GF-D8 (cell line): ENCODE measurements around the gene CHRNA4.
"Not testable (repeated sequence)": the region's sequence is repeated elsewhere in the genome, so short reads cannot be mapped to it uniquely, and the experiment has no call there.

Source experiments
- DNase-seq: peaks from one replicate; lab custom pipeline; 2025; lab: John Stamatoyannopoulos, UW

The CHRNA4 gene

DNA sequence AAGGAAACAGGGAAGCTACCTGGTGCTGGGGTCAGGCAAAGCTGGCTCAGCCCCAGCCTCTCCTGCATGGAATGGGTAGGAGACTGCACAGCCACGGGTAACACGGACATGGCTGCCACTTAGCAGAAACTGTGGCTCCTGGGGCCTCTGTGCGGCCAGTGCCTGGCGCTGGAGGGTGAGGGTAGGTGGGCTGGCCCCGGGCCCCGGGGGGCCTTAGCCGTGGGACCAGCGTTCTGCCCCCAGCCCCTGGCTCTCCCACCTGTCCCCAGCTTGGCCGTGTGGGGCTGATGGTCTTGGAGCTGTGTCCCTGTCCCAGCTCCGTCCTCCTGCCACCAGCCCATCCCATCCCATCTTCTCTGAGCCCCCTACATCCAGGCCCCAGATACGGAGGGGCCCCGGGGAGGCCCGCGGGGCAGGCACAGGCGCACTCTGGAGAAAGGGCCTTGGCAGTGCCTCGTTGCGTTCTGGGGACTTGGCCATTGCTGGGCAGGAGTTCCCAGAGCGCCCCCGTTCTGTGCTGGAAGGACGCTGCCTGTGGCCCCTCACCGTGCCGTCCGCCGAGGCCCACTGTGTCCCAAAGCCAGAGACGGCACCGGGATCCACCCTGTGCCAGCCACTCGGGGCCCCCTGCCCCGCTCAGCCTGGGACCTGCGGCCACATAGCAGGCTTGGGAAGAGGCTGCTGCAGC is 12.2 kb downstream of the CHRNA4 start:
- DNase-seq = no peak

DNA sequence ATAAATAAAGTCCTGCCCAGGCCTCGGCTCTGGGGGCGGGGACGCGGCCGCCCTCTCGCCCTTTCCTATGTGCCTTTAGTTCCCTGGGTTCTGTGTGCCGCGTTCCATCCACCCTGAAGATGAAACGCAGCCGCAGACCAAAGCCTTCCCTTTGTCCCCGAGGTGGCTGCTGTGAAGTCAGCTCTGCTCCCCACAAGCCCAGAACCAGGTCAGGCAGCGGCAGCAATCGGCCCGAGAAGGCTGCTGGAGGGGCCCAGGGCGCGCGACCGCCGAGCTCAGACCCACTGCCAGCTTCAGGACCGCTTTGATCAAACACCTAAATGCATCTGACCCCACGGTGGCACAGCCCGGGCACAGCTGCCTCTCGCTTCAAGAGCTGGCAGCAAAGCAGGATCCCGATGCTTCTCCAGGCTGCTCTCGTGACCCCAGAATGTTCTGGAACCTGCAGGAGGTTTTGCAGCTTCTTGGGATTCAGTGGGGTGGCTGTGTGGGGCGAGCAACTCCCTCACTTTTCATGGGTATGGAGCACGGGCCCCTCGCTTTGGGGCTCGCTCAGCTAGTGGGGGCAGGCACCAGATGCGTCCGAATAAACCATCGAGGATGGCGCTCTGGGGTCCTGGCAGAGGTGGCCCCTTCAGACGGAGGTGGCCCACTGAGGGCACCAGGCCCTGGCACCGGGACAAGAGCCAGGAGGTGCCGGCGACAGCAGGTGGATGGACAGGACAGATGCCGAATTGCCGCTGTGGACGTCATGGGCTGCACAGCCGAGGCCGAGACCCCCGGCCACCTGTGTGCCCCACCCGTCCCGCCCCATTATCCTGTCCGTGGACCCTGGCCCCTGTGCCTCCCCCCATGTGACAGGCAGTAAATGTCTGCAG is 13.0 kb downstream of the CHRNA4 start:
- DNase-seq = no peak

DNA sequence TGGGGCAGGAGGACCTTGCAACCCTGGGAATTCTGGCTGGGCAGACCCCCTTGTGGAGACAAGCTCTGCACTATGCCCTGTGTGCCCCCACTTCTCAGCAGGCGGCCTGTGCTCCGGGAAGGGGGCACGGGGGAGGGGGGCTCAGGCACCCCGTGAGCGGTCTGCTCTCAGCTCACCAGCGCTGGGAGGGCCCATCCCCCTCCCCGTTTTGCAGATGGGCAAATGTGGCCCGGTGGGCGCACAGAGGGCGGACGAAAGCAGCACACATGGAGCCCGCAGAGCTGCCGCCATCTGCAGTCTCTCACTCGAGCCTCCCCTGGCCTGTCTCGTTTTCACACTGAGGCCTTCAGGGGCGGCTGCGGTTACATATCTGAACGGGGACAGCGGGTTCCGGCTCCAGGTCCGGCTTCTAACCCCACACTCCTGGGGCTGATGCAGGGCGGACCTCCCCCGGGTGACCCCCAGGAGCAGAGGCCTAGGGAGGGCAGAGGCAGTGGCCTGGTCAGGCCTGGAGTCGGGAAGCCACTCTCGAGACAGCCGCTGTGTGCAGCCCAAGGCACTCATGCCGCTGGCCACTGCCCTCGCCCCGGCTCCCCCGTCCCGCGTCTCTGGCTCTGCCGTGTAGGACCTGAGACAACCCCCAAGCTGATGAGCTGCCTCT is 13.9 kb downstream of the CHRNA4 start:
- no peak for DNase-seq

DNA sequence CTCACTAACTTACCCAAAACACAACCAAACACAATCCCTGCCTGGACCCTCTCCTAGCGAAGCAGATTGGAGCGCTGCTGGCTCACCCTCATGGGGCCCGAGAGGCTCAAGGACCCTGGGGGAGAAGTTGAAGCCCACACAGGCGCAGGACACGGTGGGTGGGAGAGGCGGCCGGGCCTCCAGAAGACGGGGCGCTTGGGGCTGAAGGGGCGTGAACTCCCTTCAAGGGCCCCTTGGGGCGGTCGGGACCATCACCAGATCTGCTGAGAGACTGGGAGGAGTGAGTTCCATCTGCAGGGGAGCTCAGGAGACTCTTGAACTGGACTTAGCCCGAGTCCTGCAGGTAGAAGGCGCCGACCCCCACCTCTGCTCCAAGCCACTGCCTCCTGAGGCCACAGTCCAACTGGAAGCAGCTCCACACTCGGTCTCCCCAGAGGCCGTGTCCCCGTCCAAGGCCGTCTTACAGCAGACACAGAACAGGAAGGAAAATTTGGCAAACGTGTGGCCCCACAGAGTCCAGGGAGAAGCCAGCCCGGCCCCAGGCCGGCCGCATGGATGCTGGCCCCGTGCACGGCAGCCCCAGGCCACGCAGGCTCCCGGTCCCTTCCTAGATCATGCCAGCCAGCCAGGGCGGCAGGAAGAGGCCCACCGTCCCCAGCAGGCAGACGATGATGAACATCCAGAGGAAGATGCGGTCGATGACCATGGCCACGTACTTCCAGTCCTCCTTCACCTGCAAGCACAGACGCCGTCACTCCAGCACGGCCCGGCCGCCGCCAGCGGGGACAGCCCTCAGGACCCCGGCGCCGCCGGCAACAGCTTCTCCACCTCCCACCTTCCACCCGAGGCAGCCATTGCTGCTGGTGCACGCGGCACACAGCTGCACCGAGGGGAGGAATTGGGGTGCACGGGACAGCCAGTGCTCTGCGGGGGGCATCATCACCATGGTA is 14.7 kb downstream of the CHRNA4 start:
- DNase-seq = no peak

DNA sequence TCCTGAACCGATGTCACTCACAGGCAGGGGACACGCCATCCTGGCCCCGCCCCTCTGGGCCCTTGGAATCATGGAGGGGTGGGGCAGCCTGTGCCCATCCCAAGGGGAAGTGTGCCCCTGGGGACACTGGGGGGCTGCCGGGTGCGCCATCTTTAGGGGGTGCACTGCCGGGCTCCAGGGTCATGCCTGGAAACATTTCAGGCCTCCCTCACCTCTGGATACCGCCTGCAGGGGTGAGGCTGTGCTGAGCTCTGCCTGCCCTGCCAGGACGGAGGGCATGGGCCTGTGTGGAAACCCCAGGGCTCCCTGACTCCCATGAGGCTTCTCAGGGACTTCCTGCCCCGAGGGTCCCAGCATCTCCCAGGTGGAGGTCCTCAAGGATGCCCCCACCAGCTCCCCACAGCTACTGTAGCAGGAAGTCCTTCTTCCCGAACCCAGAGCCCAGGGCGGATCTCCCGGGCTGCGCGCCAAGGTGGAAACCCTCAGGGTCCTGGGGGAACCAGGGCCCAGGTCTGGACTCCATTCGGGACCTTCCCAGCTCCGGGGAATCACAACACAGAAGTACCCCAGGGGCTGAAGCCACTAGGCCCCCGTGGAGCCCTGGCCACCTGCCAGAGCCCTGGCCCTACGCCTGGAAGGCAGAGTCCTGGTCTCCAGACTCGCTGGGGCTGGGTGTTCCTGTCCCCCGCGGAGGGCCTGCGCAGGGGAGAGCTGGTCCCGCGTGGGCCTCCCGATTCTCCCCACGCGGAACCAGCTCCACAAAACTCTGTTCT is 15.6 kb downstream of the CHRNA4 start:
- no peak for DNase-seq

DNA sequence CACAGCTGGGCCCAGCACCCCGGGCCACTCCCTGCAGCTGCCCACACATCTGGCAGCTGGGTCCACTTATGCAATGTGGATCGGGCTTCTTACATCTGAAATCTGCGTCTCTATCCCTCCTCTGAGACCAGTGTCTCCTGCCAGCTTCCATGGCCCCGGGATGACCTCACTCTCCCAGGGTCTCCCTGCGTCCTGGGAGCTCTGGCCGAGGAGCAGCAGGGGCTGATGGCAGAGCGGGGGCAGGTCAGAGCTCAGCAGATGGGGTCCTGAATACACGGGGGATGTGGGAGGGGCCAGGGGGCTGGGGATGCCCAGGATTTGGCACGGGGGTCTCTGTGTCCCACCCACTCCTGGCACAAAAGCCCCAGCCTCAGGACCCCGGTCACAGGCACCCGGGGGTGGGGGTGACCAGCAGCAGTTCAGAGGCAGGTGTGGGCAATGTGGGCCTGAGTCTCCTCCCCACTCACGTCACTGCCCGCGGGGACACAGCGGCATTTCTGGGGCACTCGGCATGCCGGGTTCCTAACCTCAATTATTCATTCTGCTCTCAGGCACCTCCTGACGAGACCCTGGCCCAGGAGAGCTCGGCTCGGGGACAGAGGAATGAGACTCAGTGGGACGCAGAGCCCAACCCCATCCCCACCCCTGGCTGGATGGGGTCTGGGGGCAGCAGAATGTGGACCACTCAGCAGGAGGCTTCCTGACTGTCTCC is 16.4 kb downstream of the CHRNA4 start:
- DNase-seq = no peak

DNA sequence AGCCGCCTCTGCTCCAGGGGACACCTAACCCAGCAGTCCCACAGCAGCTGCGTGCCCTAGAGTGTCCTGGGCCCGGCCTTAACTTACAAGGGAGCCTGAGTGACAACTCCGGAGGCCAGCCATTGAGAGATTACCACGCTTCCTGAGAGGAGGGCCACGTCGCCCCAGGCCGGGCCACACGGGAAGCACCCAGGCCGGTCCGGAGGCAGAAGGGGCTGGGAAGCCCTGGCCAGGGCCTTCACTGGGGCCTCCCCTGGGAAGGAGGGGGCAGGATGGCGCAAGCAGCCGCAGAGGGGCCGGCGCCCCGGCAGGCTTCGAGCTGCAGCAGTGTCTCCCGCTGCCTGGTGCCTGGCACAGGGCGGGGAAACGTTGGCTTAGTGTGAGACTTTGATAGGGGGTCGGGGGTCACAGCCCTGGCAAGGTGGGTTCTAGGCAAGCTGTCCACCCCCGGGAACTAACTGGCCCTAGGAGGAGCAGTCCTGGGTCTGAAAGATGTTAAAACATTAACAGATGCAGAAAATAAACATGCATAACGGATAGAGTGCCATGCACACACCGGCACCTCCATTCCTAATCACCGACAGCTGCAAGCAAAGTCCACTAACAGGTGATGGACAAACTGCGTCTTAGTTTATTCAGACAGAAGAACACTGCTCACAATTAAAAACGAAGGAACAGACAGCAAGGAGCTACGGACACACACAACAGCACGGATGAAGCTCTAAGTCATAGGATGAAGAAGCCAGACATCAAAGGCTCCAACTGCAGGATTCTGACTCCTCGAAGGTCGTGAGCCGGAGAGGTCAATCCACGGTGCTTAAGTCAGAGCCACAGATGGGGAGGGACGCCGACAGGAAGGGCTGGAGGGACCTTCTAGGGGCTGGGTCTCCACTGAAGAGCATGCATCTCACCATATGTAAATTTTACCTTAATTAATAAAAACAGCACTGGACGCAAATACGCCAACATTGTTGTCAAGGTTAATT is 17.4 kb downstream of the CHRNA4 start:
- no peak for DNase-seq

DNA sequence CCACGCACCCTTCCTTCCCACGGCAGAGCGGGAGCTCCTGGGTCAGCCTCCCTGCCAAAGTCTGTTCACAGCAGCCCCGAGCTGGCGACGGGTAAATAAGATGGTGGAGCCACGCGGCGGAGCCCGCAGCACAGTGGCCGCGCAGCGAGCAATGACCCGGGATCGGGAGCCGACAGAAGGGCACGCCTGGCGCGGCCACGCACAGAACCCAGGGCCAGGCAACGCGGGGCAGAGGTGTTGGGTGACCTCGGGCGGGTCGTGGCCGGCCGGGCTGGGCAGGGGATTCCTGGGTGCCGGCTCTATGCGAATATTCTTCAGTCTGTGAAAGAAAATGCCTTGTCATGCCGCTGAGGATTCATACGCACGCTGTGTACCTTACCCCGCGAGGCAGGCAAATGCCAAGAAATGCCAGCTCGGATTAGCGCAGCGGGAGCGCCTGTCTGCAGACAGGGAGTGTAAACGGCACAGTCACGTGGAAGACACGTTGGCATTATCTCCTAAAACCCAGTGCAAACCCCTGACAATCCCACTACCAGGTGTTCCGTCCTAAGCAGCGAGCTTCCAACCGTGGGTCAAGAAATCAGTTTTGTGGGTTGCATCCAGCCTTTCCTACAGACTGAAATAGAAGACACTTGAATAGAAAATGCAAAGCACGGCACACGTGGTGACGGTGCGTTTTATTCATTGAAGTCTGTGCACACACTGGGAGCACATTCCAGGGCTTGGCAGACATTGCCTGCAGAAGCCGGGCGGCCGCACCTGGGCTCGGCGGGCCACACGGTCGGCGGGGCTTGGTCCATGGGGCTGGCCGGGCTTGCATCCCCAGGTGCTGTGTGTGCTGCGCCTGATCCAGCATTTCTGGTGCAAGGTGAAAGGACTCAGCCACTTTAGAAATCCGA is 18.3 kb downstream of the CHRNA4 start:
- no peak for DNase-seq

DNA sequence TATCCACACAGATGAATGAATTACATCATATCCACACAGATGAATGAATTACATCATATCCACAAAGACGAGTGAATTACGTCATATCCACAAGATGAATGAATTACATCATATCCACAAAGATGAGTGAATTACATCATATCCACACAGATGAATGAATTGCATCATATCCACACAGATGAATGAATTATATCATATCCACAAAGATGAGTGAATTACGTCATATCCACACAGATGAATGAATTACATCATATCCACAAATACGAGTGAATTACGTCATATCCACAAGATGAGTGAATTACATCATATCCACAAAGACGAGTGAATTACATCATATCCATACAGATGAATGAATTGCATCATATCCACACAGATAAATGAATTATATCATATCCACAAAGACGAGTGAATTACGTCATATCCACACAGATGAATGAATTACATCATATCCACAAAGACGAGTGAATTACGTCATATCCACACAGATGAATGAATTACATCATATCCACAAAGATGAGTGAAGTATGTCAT is 20.9 kb downstream of the CHRNA4 start:
- not testable (repeated sequence) for DNase-seq

DNA sequence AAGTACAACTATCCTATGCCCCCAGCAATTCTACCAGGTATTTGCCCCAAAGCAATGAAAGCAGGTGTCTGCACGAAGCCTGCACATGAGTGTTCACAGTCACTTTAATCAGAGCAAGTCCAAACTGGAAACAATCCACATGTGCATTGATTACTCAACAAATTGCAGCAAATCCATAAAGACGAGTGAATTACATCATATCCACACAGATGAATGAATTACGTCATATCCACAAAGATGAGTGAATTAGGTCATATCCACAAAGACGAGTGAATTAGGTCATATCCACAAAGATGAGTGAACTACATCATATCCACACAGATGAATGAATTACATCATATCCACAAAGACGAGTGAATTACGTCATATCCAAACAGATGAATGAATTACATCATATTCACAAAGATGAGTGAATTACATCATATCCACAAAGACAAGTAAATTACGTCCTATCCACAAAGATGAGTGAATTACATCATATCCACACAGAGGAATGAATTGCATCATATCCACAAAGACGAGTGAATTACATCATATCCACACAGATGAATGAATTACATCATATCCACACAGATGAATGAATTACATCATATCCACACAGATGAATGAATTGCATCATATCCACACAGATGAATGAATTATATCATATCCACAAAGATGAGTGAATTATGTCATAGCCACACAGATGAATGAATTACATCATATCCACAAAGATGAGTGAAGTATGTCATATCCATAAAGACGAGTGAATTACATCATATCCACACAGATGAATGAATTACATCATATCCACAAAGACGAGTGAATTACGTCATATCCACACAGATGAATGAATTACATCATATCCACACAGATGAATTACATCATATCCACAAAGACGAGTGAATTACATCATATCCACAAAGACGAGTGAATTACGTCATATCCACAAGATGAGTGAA is 21.7 kb downstream of the CHRNA4 start:
- DNase-seq = not testable (repeated sequence)

DNA sequence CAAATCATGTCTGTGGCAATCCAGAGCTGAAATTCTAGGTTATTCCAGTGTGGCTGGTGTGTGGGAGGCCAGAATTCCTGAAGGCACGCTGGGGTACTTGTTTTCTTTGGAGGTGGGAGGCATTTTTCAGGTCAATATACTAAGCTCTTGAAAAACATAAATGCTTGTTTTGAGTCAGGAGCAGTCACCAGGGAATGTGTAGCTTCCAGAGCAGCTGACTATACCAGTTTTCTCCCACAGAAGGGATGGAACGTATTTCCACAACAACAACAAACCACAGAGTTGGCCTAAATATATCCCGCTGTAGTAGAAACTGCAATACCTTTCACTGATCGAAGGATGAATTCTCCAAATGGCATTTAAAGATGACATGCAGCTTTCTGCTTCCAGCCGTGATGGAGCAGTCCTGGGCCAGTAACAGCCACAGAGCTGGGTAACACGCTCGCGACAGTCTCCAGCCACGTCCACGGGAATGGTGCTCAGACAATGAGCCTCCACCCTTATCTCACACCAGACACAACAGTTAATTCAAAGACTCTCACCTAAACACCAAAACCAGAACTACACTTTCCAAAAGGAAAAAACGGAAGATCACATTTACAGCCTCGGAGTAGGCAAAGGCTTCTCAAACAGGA is 23.2 kb downstream of the CHRNA4 start:
- no peak for DNase-seq

DNA sequence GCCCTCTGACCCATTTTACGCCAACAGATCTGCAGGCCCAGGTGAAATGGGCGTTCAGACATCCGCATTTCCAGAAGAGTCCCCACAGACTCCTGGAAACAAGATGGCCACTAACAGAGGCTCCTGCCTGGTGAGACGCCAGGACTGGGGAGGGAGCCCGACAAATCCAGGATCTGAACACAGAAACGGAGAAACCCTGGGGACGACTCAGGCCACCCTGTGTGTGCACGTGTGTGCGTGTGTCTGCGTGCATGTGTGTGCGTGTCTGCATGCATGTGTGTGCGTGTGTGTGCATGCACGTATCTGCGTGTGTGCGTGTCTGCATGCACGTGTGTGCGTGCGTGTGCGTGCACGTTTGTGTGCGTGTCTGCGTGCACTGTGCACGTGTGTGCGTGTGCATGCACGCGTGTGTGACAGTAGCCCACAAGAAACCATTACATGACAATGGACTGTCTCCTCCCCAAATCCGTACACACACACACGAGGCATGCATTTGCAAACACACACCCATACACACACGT is 24.9 kb downstream of the CHRNA4 start:
- DNase-seq = no peak

DNA sequence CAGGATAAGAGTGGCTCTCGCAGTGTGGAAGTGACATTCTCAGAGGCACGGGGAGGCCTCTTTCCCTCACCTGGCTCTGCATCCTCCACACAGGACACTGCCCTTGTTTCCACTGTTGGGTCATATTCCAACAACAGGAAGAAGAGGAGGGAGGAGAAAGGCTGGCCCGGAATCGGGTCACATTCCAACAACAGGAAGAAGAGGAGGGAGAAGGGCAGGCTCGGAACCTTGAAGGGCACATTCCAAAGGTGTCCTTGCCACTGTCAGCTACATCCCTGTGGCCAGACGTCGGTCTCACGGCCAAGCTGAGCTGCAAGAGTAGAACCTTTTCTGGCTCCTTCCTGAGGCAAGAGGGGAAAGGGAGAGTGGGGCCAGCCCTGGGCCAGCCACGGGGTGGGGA is 25.4 kb downstream of the CHRNA4 start:
- no peak for DNase-seq

DNA sequence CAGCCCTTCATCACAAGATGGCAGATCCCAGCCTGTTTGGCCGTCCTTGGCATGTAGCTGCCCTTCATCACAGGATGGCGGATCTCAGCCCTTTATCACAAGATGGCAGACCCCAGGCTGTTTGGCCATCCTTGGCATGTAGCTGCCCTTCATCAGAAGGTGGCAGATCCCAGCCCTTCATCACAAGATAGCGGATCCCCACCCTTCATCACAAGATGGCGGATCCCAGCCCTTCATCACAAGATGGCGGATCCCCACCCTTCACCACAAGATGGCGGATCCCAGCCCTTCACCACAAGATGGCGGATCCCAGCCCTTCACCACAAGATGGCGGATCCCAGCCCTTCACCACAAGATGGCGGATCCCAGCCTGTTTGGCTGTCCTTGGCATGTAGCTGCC is 26.1 kb downstream of the CHRNA4 start:
- DNase-seq = not testable (repeated sequence)

DNA sequence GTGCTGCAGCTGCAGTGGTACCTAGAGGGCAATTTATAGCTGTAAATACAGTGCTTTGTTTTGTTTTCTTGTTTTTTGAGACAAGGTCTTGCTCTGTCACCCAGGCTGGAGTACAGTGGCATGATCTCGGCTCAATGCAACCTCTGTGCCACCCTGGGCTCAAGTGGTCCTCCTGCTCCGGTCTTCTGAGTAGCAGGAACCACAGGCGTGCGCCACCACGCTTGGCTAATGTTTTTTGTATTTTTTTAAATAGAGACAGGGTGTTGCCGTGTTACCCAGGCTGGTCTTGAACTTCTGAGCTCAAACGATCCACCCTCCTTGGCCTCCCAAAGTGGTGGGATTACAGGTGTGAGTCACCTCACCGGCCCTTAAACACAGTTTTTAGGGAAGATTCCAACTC is 26.8 kb downstream of the CHRNA4 start:
- DNase-seq = no peak
